Measurements from ENCODE around the gene NAA60.

GRCh38 chr16:3482659-3483241, 39.3 kb downstream of the NAA60 start:
- TF ChIP-seq POLR2A (IDR thresholded peaks at IDR 0.05; ENCODE audit: insufficient read depth in 1 of 2, low read depth in 2 of 2, low read length in 2 of 2): no peak
- no peak for TF ChIP-seq CTCF (CRISPR knock-in tag; IDR thresholded peaks at IDR 0.05)
- no peak for TF ChIP-seq JUND (CRISPR knock-in tag; IDR thresholded peaks at IDR 0.05)
- no peak for TF ChIP-seq REXO4 (CRISPR knock-in tag; IDR thresholded peaks at IDR 0.05; ENCODE audit: borderline replicate concordance)
- TF ChIP-seq THAP7 (CRISPR knock-in tag; IDR thresholded peaks at IDR 0.05): no peak
